PFSK-1 (cell line): ENCODE results near the gene TARS2.

Experiments
- FOXP2 ChIP-seq: optimal IDR thresholded peaks from 2 replicates; pipeline ENCODE3; 2011; ENCODE audit warnings: borderline replicate concordance, control low read depth, inconsistent platforms; ENCODE audit not compliant: insufficient read depth; ENCODE audit errors: extremely low read length, extremely low read depth
- POLR2AphosphoS5 ChIP-seq: IDR thresholded peaks from 2 replicates; pipeline ENCODE4 v1.6.1; 2012; ENCODE audit warnings: low read depth, mild to moderate bottlenecking, control low read depth, low read length, moderate library complexity
- SIN3A ChIP-seq: IDR thresholded peaks from 2 replicates; pipeline ENCODE4 v1.6.1; 2012; ENCODE audit warnings: mild to moderate bottlenecking, low read length, moderate library complexity, borderline replicate concordance; ENCODE audit not compliant: insufficient read depth
- TAF1 ChIP-seq: IDR thresholded peaks from 2 replicates; pipeline ENCODE4 v1.6.1; 2012; ENCODE audit warnings: low read length, control low read depth, borderline replicate concordance; ENCODE audit not compliant: insufficient read depth
- TF ChIP-seq, protein P1 (sequence below), 2 experiments: IDR thresholded peaks; 2 replicates each; pipeline versions ENCODE4 v1.6.1 to v1.8.0; 2011 to 2012; ENCODE audit warnings: low read depth in 2 of 2, low read length in 2 of 2, control low read depth in 1 of 2, inconsistent platforms in 1 of 2, mild to moderate bottlenecking in 1 of 2, moderate library complexity in 1 of 2; ENCODE audit not compliant: insufficient read depth in 1 of 2

DNA sequence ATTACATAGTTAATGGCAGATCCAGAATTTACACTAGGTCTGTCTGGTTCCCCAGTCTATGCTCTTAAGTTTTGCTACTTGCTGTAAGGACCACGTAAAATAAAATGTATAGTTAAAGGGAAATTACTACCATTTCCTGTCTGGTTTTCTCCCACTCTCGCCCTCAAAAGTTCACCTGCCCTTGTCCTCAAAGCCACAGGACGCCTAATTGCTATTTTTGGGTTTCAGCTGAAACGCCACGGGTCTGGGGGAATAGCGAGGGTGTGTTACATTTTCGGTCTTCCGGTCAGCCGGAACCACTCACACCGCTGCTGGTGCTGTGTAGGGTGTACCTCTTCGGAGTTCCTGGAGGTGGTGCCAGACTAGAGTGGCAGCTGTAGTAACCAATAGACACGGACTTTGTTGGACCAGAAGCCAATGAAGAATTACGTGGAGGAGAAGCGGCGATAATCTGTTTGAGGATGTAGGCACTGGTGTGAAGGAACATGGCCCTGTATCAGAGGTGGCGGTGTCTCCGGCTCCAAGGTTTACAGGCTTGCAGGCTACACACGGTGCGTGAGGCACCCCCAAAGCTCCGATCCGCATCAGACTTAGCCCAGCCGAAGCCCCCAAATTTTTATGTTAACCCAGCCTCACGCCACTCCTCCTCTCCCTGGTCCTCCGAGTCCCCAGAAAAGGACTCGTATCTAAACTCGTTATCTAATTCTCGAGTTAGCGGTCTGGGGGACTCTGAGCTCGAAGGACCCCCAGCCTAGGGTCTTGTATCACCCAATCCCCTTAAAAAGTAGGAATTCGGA, at the start of gene TARS2:
- TF ChIP-seq POLR2AphosphoS5 = peak; percentile 94
- no peak; the same call in 1 of the 2 replicates for TF ChIP-seq SIN3A
- TF ChIP-seq, protein P1, sequence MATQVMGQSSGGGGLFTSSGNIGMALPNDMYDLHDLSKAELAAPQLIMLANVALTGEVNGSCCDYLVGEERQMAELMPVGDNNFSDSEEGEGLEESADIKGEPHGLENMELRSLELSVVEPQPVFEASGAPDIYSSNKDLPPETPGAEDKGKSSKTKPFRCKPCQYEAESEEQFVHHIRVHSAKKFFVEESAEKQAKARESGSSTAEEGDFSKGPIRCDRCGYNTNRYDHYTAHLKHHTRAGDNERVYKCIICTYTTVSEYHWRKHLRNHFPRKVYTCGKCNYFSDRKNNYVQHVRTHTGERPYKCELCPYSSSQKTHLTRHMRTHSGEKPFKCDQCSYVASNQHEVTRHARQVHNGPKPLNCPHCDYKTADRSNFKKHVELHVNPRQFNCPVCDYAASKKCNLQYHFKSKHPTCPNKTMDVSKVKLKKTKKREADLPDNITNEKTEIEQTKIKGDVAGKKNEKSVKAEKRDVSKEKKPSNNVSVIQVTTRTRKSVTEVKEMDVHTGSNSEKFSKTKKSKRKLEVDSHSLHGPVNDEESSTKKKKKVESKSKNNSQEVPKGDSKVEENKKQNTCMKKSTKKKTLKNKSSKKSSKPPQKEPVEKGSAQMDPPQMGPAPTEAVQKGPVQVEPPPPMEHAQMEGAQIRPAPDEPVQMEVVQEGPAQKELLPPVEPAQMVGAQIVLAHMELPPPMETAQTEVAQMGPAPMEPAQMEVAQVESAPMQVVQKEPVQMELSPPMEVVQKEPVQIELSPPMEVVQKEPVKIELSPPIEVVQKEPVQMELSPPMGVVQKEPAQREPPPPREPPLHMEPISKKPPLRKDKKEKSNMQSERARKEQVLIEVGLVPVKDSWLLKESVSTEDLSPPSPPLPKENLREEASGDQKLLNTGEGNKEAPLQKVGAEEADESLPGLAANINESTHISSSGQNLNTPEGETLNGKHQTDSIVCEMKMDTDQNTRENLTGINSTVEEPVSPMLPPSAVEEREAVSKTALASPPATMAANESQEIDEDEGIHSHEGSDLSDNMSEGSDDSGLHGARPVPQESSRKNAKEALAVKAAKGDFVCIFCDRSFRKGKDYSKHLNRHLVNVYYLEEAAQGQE (IDR thresholded peaks at IDR 0.05; ENCODE audit: insufficient read depth in 1 of 2, low read depth in 2 of 2, low read length in 2 of 2) = no peak; a peak in 1 of 4 replicates
- peak; percentile 93 for TF ChIP-seq TAF1
- TF ChIP-seq FOXP2 = peak; percentile 88
